GM19193 (cell line): ENCODE data around the gene DIAPH1.

ENCODE experiments used
- POLR2A ChIP-seq: IDR thresholded peaks from 4 replicates; pipeline ENCODE4 v1.6.1; 2011; ENCODE audit not compliant: insufficient read depth, insufficient read length; ENCODE audit errors: extremely low read depth

Gene DIAPH1

DNA sequence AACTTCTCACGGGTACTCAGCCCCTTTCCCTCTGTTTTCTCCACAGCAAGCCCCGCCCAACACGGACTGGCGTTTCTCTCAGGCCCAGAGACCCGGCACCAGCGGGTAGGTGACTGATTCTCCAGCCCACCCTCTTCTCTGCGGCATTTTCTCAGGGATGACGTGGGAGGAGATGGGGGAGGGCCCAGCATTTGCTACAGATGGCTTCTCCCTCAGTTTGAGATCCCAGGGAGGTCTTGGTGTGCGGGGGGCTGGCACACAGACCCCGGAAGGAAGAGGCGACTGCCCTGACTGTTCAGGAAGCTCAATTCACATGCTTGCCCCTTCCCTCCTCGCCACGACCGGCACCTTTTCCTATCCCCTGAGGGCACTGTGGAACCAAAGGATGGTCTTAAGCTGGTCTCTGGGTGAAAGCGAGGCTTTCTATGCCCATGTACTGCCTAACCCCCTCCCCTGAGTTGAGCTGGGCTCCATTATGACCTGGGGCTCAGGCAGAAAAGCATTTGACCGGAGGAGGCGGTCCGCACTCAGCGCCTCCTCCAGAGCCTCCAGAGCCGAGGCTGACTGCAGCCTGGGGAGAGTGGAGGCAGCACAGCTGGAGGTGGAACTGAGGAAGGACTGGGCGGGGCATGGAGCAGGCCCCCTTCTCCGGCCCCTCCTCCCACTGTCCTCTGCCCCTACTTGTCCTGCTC is 123.9 kb downstream of the DIAPH1 start:
- no peak for TF ChIP-seq POLR2A

DNA sequence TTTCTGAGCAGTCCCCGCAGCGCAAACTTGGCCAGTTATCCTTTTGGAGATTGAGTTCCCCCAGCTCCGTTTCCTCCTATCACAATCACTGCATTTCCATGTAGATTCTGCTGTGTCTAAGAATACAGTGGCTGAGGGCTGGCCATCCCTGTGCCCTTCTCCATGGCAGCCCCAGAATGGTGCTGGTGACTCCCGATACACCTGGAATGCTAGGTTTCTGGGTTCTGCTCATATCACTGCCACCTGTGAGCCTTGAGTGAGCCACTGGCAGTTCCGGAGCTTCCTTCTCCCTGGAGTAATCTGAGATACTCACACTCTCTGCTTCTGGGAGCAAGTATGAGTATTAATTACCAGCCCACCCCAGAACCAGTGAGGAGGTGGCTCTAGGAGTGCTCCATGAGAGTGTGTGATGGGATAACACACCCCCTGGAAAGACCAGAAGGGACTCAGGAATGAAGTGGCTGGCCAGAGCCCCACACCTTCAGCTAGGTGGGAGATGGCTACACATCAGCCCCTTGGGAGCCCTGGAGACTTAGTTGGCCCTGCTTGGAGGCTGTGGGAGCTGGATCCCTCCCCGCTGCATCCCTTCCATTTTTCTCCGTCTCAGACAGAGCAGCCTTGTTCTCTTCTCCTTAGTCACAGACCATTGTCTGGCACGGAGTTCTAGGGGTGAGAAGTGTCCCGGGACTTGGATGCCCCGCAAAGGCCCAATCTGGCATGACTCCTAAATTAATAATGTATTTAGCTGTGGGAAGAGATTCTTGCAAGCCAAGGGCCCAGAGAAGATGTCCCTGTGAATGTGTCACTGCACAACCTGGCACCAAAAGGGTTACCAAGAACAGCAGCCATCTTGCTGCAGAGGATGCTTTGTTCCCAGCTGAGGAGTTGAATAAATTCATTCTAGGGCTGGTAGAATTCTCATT is 125.0 kb downstream of the DIAPH1 start:
- TF ChIP-seq POLR2A, result no peak

DNA sequence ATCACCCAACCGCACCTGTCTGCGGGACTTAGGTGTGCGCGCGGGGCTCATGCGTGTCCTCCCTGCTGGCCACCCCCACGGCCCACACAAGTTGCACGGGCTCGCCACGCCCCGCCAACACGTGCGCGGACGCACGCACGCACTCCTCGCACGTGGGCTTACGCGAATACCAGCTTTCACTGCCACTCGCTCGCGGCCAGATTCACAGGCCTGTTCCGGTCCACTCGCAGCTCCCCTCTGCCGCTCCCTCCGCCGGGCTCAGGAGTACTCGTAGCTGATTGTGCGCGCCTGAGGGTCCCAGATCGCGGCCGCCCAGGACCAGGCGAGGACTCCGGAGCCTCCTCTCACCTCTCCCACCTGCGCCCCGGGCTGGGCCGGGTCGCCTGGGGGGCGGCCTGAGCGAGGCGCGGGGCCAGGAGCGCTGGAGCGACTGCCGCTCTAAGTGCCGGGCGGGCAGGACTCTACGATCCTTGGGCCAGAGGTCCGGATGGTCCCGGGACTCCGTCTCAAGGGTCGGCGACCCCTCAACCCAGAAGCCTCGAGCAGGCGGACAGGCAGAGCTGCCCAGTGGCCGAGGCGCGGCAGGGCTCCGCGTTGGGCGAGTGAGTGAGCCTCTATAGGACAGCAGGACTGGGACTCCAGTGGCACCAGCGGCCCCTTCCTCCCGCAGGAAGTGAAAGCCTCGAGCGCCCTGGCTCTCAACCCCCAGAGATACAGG is 126.5 kb downstream of the DIAPH1 start:
- TF ChIP-seq POLR2A, result no peak

- TF ChIP-seq POLR2A, result no peak
Observed at GRCh38 chr5:141491323-141492167, 127.3 kb downstream of the DIAPH1 start.

DNA sequence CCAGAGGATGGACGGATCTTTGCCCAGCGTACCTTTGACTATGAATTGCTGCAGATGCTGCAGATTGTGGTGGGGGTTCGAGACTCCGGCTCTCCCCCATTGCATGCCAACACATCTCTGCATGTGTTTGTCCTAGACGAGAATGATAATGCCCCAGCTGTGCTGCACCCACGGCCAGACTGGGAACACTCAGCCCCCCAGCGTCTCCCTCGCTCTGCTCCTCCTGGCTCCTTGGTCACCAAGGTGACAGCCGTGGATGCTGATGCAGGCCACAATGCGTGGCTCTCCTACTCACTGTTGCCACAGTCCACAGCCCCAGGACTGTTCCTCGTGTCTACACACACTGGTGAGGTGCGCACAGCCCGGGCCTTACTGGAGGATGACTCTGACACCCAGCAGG is 128.0 kb downstream of the DIAPH1 start:
- no peak for TF ChIP-seq POLR2A

DNA sequence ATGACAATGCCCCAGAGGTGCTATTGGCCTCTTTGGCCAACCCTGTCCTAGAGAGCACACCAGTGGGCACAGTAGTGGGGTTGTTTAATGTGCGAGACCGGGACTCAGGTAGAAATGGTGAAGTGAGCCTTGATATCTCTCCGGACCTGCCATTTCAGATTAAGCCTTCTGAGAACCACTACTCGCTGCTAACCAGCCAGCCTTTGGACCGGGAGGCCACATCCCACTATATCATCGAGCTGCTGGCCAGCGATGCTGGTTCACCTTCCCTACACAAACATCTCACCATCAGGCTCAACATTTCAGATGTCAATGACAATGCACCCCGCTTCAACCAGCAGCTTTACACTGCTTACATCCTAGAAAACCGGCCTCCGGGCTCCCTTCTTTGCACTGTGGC is 128.5 kb downstream of the DIAPH1 start:
- no peak for TF ChIP-seq POLR2A

- TF ChIP-seq POLR2A, result no peak
Observed at GRCh38 chr5:141489841-141490240, 129.0 kb downstream of the DIAPH1 start.

GRCh38 chr5:141488591-141489561 is 129.9 kb downstream of the DIAPH1 start, which contains the start of gene PCDHGC5:
Gene PCDHGC5, plus strand, starts transcription at chr5:141489081. Its CDS starts 160 bp downstream, at chr5:141489241.
- no peak for TF ChIP-seq POLR2A

GRCh38 chr5:141487131-141487530 is 131.7 kb downstream of the DIAPH1 start:
- no peak for TF ChIP-seq POLR2A

DNA sequence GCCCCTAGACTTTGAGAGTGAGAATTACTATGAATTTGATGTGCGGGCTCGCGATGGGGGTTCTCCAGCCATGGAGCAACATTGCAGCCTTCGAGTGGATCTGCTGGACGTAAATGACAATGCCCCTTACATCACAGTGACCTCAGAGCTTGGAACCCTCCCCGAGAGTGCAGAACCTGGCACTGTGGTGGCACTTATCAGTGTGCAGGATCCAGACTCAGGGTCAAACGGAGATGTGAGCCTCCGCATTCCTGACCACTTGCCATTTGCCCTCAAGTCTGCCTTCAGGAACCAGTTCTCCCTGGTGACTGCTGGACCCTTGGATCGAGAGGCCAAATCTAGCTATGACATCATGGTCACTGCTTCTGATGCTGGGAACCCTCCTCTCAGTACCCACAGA is 132.7 kb downstream of the DIAPH1 start:
- no peak for TF ChIP-seq POLR2A

DNA sequence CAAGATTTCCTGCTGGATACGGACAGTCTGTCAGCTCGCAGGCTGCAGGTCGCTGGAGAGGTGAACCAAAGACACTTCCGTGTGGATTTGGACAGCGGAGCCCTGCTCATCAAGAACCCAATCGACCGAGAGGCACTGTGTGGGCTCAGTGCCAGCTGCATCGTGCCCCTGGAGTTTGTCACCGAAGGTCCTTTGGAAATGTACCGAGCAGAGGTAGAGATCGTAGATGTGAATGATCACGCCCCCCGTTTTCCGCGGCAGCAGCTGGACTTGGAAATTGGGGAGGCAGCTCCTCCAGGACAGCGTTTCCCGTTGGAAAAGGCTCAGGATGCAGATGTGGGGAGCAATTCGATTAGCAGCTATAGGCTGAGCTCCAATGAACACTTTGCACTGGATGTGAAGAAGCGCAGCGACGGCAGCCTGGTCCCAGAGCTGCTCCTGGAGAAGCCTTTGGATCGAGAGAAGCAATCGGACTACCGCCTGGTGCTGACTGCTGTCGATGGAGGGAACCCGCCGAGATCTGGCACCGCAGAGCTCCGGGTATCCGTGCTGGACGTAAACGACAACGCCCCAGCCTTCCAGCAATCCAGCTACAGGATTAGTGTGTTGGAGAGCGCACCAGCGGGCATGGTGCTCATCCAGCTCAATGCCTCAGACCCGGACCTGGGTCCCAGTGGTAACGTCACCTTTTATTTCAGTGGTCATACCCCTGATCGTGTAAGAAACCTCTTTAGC is 133.3 kb downstream of the DIAPH1 start:
- no peak for TF ChIP-seq POLR2A

DNA sequence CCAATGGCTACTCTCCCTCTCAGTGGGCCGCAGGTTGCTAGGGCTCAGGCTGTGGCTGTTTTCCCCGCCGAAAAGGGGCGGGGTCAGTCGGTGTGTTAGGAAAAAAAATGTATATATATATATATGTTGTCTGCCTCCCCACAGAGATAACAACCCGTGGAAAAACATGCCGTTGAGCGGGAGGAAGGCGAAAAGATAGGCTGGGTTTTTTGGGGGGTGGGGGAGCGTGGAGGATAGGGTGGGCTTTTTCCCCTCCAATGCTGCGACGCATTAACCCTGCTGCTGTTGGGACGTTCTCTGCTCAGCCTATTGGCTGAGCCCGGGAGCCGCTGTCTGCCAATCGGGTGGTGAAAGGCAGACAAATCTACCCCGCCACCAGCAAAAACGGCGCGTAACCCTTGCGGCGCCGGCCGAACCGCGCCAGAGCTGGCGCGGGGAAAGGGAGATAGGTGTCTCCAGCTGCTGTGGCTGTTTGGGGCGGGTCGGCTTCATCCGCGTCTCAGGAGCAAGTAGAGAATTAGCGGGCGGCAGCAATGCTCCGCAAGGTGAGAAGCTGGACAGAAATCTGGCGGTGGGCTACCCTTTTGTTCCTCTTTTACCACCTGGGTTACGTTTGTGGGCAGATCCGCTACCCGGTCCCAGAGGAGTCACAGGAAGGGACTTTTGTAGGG is 134.0 kb downstream of the DIAPH1 start, which contains the start of gene PCDHGC4:
TSS of gene PCDHGC4 (plus strand) at position 390 of the 671 bp plus-strand sequence. CDS start at position 534, 144 bp downstream.
- no peak for TF ChIP-seq POLR2A

DNA sequence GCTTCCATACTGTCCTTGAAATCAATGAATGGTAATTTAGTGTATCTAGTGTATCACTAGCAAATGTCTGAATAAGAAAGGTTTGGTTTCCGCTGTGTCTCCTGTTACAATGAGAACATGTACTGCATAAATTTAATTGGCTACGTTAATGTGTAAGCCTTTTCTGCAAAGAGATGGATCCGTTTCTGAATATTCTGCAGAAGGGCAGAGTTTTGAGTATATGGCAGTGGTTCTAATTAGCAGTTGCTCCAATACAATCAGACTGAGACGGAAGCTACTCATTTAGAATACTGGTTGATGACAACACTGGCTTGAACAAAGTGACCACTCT is 134.5 kb downstream of the DIAPH1 start:
- no peak for TF ChIP-seq POLR2A

GRCh38 chr5:141483902-141484301 is 134.9 kb downstream of the DIAPH1 start:
- TF ChIP-seq POLR2A, result no peak
